Cardiac fibroblast (primary cell): Measurements from ENCODE around the gene TMEM273.

Experiments
- DNase-seq, 2 donors: peaks; one replicate each; pipeline versions ENCODE4 v3.0.0 to v3.0.0-alpha.2; 2010; ENCODE audit warnings: low read depth in 2 of 2
- H3K4me3 ChIP-seq, 2 donors: replicated peaks in 1 of 2; 1 replicate in 1 of 2; 2 replicates in 1 of 2; pipeline ENCODE4 v1.5.1; 2011; ENCODE audit warnings: low read depth in 2 of 2, low read length in 2 of 2, mild to moderate bottlenecking in 2 of 2, moderate library complexity in 1 of 2
- TF ChIP-seq, protein P1 (sequence below): IDR thresholded peaks from one replicate; pipeline ENCODE4 v1.5.1; 2011; ENCODE audit warnings: low read depth, mild to moderate bottlenecking, low read length, inconsistent platforms

TMEM273 gene

DNA sequence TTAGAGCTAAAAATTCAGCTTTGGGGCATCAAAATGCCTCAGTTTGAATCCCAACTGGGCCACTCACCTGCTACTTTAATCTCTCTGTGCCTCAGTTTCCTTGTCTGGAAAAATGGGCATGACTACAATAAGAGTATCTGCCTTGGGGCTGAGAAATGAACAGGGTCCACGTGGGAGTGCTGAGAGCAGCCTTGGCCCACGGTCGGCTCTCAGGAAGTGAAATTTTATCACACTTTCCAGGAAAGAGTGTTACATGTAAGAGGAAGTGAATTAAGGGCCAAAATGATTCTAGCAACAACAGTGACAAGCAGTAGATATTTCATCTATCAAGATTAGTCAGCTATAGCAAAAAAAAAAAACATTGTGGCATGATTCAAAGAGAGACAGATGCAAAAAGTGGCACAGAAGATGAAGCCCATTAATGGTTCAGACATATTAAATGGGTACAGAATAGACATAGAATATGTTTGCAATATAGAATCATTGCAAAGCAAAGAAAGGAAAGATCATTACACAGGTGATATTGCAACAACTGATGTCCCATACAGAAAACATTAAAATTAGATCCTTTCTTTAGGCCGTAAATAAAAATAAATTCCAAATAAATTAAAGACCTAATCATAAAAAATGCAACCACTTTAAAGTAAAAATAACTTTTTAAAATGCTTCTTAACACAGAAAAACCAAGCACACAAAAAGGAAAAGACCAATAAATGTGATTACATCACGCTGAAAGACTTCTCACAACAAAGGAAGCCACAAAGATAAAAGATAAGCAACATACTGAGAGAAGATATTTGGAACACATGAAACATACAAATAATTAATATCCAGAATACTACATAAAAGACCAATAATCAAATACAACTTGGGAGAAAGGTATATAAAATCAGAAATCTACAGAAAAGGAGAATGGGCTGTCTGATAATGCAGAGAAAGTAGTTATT, 4.3 kb downstream of the TMEM273 start:
- no peak for DNase-seq
- H3K4me3 ChIP-seq, result no peak overlapping the region
- TF ChIP-seq, protein P1, sequence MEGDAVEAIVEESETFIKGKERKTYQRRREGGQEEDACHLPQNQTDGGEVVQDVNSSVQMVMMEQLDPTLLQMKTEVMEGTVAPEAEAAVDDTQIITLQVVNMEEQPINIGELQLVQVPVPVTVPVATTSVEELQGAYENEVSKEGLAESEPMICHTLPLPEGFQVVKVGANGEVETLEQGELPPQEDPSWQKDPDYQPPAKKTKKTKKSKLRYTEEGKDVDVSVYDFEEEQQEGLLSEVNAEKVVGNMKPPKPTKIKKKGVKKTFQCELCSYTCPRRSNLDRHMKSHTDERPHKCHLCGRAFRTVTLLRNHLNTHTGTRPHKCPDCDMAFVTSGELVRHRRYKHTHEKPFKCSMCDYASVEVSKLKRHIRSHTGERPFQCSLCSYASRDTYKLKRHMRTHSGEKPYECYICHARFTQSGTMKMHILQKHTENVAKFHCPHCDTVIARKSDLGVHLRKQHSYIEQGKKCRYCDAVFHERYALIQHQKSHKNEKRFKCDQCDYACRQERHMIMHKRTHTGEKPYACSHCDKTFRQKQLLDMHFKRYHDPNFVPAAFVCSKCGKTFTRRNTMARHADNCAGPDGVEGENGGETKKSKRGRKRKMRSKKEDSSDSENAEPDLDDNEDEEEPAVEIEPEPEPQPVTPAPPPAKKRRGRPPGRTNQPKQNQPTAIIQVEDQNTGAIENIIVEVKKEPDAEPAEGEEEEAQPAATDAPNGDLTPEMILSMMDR, result no peak

DNA sequence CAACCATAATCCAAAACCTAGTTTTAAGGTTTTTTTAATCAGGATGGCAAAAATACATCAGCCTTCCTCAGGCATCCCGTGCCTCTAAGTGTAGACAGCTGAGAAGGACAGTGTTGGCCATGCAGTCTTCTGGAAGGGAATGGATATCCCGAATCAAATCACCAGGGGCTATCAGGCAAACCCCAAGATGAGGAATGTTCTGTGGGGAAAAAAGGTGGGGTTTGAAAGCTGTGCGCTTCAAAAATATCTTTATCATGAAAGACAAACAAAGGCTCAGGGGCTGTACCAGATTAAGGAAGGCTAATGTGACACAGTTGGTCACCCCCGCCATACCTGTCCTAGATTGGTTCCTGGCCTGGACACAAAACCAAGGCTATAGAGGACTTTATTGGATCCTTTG, 5.4 kb downstream of the TMEM273 start:
- H3K4me3 ChIP-seq, result no peak overlapping the region
- TF ChIP-seq, protein P1, result no peak
- no peak for DNase-seq

DNA sequence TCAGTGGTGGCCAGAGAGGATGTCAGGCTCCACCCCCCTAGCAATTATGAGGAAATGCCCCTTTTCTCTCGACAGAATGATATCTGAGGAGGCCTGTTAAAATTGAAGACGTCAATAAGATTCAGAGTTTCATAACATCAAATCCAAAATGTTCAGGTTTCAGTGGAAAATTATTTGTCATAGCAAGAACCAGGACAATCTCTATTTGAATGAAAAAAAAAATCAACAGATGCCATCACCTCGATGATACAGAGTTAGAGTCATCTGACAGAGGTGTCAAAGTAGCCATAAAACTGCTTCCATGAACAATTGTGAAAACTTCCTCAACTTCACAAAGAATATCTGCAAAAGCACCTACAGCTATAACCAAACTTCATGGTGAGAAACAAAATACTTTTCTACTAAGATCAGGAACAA, 7.7 kb downstream of the TMEM273 start:
- H3K4me3 ChIP-seq, result no peak overlapping the region
- TF ChIP-seq, protein P1, result no peak
- no peak for DNase-seq

DNA sequence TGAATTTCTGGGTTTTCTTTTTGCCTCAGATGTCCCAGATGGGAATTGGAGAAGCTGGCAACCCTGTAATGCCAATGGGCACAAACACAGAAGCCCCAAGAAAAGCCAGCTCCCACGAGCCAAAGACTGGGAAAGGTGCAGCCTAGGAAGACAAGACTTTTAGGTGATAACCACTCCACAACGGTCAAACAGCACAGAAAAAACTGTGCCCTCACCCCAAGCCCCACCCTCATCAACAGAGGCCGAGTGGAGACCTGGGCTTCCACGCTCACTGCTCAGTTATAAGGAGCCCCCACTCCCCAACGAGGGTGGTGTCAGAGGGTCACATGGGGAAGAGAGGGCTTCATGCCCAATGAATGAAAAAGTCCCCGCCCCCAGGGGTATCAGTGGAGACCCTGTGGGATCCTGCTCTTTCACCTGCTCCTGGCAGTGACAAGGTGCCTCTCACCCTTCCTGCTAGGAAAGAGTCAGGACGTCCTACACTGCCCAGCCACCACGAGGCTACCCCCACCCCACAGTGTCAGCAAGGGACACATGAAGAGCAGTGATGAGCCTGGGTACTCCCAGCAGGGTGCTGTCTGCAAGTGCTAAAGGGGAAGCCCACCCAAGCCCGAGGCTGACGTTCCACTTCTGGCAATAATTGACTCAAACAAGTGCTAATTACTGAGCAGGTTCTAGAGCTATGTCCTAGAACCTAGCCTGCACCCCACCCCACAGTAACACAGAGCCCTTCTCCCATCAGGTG, 8.3 kb downstream of the TMEM273 start:
- TF ChIP-seq, protein P1, result no peak
- DNase-seq, result no peak
- no peak overlapping the region for H3K4me3 ChIP-seq

DNA sequence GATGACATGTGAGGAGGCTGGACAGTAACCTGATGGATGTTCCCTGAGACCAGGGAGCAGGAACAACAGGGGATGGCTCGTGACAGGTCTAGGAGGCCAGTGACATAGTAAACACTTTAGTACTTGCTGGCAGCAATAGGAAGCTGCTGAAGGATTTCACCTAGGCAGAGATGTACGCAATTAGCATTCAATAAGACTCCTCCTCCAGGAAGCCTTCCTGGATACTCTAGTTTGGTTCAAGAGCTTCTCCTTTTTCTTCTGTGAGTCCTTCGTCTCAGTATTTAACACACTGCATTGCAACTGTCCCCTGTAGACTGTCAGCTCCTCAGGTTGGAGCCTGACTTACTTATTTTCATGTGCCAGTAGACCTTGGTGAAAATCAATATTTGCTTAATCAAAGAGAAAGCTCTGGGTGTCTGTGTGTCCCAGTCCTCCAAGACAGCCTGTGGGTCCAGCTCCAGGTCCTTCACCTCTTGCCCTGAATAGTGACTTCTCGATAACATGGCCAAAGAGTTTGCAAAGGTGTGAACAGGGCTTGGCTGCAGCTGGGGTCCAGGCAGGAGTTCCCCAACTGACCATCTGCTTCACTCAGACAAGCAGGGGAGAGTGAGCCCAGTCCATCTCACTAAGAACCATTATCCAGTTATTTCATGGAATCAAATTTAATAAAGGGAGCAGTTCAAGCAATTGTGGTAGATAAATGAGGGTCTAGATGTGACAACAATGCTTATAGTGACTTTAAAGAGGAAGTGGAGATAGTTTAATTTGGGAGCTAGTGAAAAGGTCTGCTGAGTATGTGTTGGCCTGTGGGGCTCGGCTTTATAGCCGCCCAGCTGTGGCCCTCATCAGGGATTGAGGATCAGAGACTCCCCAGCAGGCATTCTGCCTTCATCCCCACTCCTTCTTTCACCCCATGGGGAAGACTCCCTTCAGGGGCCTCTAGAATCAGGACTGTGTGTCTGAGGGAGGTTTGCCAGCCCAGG, 9.4 kb downstream of the TMEM273 start:
- TF ChIP-seq, protein P1, result no peak
- no peak overlapping the region for H3K4me3 ChIP-seq
- no peak for DNase-seq
